Testis (tissue), 2 donors: Measurements from ENCODE around the gene DDX23.

Source experiments
- CTCF ChIP-seq, 3 experiments: fragments of 450-650 bp in 2 of 3; fragments of 200-600 bp in 1 of 3; sonication (generic) in 1 of 3; IDR thresholded peaks; one replicate each; pipeline ENCODE4 v1.5.1; 2016 to 2019; ENCODE audit warnings: antibody characterized with exemption in 3 of 3, mild to moderate bottlenecking in 2 of 3, moderate library complexity in 1 of 3
- POLR2A ChIP-seq: fragments of 450-650 bp; IDR thresholded peaks from one replicate; pipeline ENCODE4 v1.6.1; 2017; ENCODE audit warnings: antibody characterized with exemption, mild to moderate bottlenecking, moderate library complexity

- TF ChIP-seq CTCF (IDR thresholded peaks at IDR 0.05), result no peak
- no peak for TF ChIP-seq POLR2A
These were observed 24.9 kb downstream of the DDX23 start for GRCh38 chr12:48827026-48827425.
